Measurements from ENCODE around the gene KCNIP1.
"Not testable (repeated sequence)": the region's sequence is repeated elsewhere in the genome, so short reads cannot be mapped to it uniquely, and the experiment has no call there.

The KCNIP1 gene

GRCh38 chr5:170525470-170526211 is 21.8 kb downstream of the KCNIP1 start:
- intact Hi-C loops (cut with DNase I): no loop called here
- DNase-seq: peak in 3 of 42 donors; percentile 13 to 36 (median 22)

GRCh38 chr5:170527991-170528390 is 24.2 kb downstream of the KCNIP1 start:
- peak in 1 of 42 donors; percentile 9 for DNase-seq
- intact Hi-C loops (cut with DNase I): no loop called here

- intact Hi-C loops (cut with DNase I): no loop called here
- DNase-seq: no peak
Measured at GRCh38 chr5:170528976-170529375, 25.2 kb downstream of the KCNIP1 start.

- intact Hi-C loops (cut with DNase I): no loop called here
- DNase-seq: peak in 1 of 42 donors; percentile 13
Measured at GRCh38 chr5:170532935-170533334, 29.1 kb downstream of the KCNIP1 start.

- peak in 1 of 42 donors; percentile 14 for DNase-seq
- intact Hi-C loops (cut with DNase I): no loop called here
Measured at GRCh38 chr5:170533383-170533782, 29.6 kb downstream of the KCNIP1 start.

GRCh38 chr5:170534177-170534576 is 30.4 kb downstream of the KCNIP1 start:
- intact Hi-C loops (cut with DNase I): no loop called here
- peak in 1 of 42 donors; percentile 5 for DNase-seq

- intact Hi-C loops (cut with DNase I): no loop called here
- DNase-seq: peak in 3 of 42 donors; percentile 6 to 22 (median 18)
Measured at GRCh38 chr5:170534941-170535340, 31.1 kb downstream of the KCNIP1 start.

GRCh38 chr5:170536525-170536924 is 32.7 kb downstream of the KCNIP1 start:
- intact Hi-C loops (cut with DNase I): no loop called here
- peak in 3 of 42 donors; percentile 13 to 22 (median 16) for DNase-seq

- peak in 14 of 42 donors; percentile 20 to 67 (median 47) for DNase-seq
- intact Hi-C loops (cut with DNase I): no loop called here
Measured at GRCh38 chr5:170537451-170538095, 33.8 kb downstream of the KCNIP1 start.

GRCh38 chr5:170538096-170538465 is 34.3 kb downstream of the KCNIP1 start:
- DNase-seq: peak in 1 of 42 donors; percentile 6

GRCh38 chr5:170538696-170539586 is 35.1 kb downstream of the KCNIP1 start:
- intact Hi-C loops (cut with DNase I): no loop called here
- DNase-seq: peak in 1 of 42 donors; percentile 15

More at GRCh38 chr5:170538096-170538465, 34.3 kb downstream of the KCNIP1 start:
- intact Hi-C loops (cut with DNase I): no loop called here

- intact Hi-C loops (cut with DNase I): no loop called here
Measured at GRCh38 chr5:170540271-170540670, 36.5 kb downstream of the KCNIP1 start.

GRCh38 chr5:170541146-170541769 is 37.4 kb downstream of the KCNIP1 start:
- DNase-seq: peak in 24 of 42 donors; percentile 7 to 85 (median 48)
- intact Hi-C loops (cut with DNase I): no loop called here

More at GRCh38 chr5:170540271-170540670, 36.5 kb downstream of the KCNIP1 start:
- DNase-seq: peak in 1 of 42 donors; percentile 6

GRCh38 chr5:170542691-170543293 is 39.0 kb downstream of the KCNIP1 start:
- peak in 3 of 42 donors; percentile 20 to 21 (median 21) for DNase-seq

GRCh38 chr5:170545313-170545712 is 41.5 kb downstream of the KCNIP1 start:
- intact Hi-C loops (cut with DNase I): no loop called here
- DNase-seq: no peak

More at GRCh38 chr5:170542691-170543293, 39.0 kb downstream of the KCNIP1 start:
- intact Hi-C loops (cut with DNase I): no loop called here

GRCh38 chr5:170545811-170546210 is 42.0 kb downstream of the KCNIP1 start:
- peak in 3 of 42 donors; percentile 2 to 5 (median 4) for DNase-seq
- intact Hi-C loops (cut with DNase I): no loop called here

- intact Hi-C loops (cut with DNase I): no loop called here
- peak in 3 of 42 donors; percentile 14 to 32 (median 30) for DNase-seq
Measured at GRCh38 chr5:170546282-170546681, 42.5 kb downstream of the KCNIP1 start.

GRCh38 chr5:170550382-170550781 is 46.6 kb downstream of the KCNIP1 start:
- intact Hi-C loops (cut with DNase I): not testable (repeated sequence)

More at GRCh38 chr5:170550382-170550781, 46.6 kb downstream of the KCNIP1 start:
- not testable (repeated sequence) for DNase-seq

Data from head of caudate nucleus (tissue), 42 donors.